ENCODE results near the gene ABI3BP. TPM values are rescaled to one million over a fixed set of nuclear protein-coding genes. Genes with fewer than 3 reads are reported as not detected.

The ABI3BP gene
- polyA plus RNA-seq, 3 donors: not detected

DNA sequence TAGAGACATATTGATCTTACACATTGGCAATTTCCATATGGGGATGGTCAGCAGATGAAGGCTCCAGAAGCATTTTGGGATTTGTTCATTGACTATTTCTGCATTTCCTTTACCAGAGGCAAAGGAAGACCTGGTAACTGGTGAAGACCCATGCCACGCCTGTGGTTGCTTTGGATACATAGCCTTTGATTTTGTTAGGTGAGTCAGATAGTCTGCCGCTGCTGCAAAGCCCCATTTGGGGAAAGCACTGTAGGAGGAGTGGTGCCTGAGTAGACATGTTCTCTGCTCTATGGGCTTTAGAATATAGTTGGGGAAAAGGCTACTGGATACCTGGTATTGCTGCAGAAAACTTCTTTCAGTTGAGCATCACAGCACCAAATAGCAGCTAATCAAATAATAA lies 227.2 kb downstream of the ABI3BP start:
- TF ChIP-seq, protein P1, sequence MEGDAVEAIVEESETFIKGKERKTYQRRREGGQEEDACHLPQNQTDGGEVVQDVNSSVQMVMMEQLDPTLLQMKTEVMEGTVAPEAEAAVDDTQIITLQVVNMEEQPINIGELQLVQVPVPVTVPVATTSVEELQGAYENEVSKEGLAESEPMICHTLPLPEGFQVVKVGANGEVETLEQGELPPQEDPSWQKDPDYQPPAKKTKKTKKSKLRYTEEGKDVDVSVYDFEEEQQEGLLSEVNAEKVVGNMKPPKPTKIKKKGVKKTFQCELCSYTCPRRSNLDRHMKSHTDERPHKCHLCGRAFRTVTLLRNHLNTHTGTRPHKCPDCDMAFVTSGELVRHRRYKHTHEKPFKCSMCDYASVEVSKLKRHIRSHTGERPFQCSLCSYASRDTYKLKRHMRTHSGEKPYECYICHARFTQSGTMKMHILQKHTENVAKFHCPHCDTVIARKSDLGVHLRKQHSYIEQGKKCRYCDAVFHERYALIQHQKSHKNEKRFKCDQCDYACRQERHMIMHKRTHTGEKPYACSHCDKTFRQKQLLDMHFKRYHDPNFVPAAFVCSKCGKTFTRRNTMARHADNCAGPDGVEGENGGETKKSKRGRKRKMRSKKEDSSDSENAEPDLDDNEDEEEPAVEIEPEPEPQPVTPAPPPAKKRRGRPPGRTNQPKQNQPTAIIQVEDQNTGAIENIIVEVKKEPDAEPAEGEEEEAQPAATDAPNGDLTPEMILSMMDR (IDR thresholded peaks at IDR 0.05): no peak
- no peaks in the 10 kb centered on the region for H3K4me1 Mint-ChIP-seq
- Histone ChIP-seq H3K79me2 (ENCODE audit: insufficient read depth, low read length) (no peaks in the 10 kb centered on the region), H3K4me1 (ENCODE audit: control insufficient read depth in 1 of 2, insufficient read depth in 2 of 2, low read length in 2 of 2) (no peaks in the 10 kb centered on the region), H3K36me3 (replicated peaks in 1 of 2; ENCODE audit: control insufficient read depth in 1 of 2, insufficient read depth in 2 of 2, low read length in 2 of 2) (no peaks in the 10 kb centered on the region), H3K27me3 (ENCODE audit: control insufficient read depth in 2 of 2, insufficient read depth in 2 of 2, low read length in 2 of 2) (no peaks in the 10 kb centered on the region), H2AFZ (ENCODE audit: insufficient read depth, low read depth, low read length, poor library complexity, severe bottlenecking) (no peak overlapping the region), H3K27ac (ENCODE audit: low read depth in 1 of 2, low read length in 2 of 2) (no peak overlapping the region), H3K4me3 (replicated peaks in 1 of 3; ENCODE audit: low read depth in 2 of 3, low read length in 3 of 3) (no peak overlapping the region), H3K9ac (ENCODE audit: insufficient read depth, low read length, poor library complexity, severe bottlenecking) (no peak overlapping the region), H3K9me3 (replicated peaks in 1 of 2; ENCODE audit: control insufficient read depth in 1 of 2, insufficient read depth in 1 of 2, low read length in 2 of 2) (peaks cover 0 to 3% of the 10 kb centered on the region in 2 donors), H3K4me2 (replicated peaks; ENCODE audit: extremely low read depth, low read length, poor library complexity, severe bottlenecking) (no peak overlapping the region), H4K20me1 (ENCODE audit: insufficient read depth, low read length) (no peaks in the 10 kb centered on the region)
- H3K9me3 Mint-ChIP-seq: no peaks in the 10 kb centered on the region
- WGBS (ENCODE audit: insufficient coverage): 100% methylated on average over 2 of the region's 2 CpGs
- H3K4me3 Mint-ChIP-seq: no peak overlapping the region
- no peak for DNase-seq
- no peaks in the 10 kb centered on the region for H3K36me3 Mint-ChIP-seq
- H3K27me3 Mint-ChIP-seq (ENCODE audit: low read depth in 3 of 3): peaks cover 0 to 3% (median 0%) of the 10 kb centered on the region in 3 donors
- H3K27ac Mint-ChIP-seq: no peak overlapping the region
- intact Hi-C loops (cut with micrococcal nuclease): no loop called here

DNA sequence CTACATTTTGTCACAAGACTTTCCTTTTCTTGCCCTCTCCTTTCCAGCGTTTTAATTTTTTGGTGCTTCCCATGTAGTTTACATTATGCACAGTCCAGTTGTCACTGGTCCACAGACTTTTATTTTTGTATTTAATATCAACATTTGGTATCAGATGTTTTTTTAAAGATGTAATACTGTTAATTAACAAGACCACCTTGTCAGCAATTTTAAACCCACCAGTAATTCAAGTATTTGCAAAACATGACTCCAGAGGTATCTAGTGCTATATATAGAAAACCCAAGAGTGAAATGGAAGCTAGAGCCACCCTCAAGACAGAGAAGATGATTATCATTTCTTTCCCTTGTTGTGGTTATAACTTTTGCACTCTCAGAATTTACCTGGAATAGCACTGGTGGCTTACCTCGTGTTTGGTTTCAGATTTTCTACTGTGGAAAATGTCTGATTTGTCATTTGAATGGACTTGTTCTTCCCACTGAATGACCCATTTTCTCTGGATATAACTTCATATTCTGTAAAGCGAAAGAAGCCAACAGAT lies 227.7 kb downstream of the ABI3BP start:
- Mint-ChIP-seq H3K4me3 (no peak overlapping the region), H3K27me3 (ENCODE audit: low read depth in 3 of 3) (peaks cover 0 to 3% (median 1%) of the 10 kb centered on the region in 3 donors), H3K4me1 (no peaks in the 10 kb centered on the region), H3K9me3 (no peaks in the 10 kb centered on the region), H3K27ac (no peak overlapping the region), H3K36me3 (no peaks in the 10 kb centered on the region)
- no peak overlapping the region for H2AFZ ChIP-seq (ENCODE audit: insufficient read depth, low read depth, low read length, poor library complexity, severe bottlenecking)
- no peak overlapping the region for H3K9ac ChIP-seq (ENCODE audit: insufficient read depth, low read length, poor library complexity, severe bottlenecking)
- H3K4me1 ChIP-seq (ENCODE audit: control insufficient read depth in 1 of 2, insufficient read depth in 2 of 2, low read length in 2 of 2): no peaks in the 10 kb centered on the region
- WGBS (ENCODE audit: insufficient coverage): no CpG with 5 or more reads among the region's 3 CpGs
- no peak overlapping the region for H3K4me3 ChIP-seq (replicated peaks in 1 of 3; ENCODE audit: low read depth in 2 of 3, low read length in 3 of 3)
- H3K9me3 ChIP-seq (replicated peaks in 1 of 2; ENCODE audit: control insufficient read depth in 1 of 2, insufficient read depth in 1 of 2, low read length in 2 of 2): peaks cover 0 to 3% of the 10 kb centered on the region in 2 donors
- intact Hi-C loops (cut with micrococcal nuclease): no loop called here
- H4K20me1 ChIP-seq (ENCODE audit: insufficient read depth, low read length): no peaks in the 10 kb centered on the region
- no peak overlapping the region for H3K27ac ChIP-seq (ENCODE audit: low read depth in 1 of 2, low read length in 2 of 2)
- H3K79me2 ChIP-seq (ENCODE audit: insufficient read depth, low read length): no peaks in the 10 kb centered on the region
- H3K4me2 ChIP-seq (replicated peaks; ENCODE audit: extremely low read depth, low read length, poor library complexity, severe bottlenecking): no peak overlapping the region
- no peak for DNase-seq
- H3K36me3 ChIP-seq (replicated peaks in 1 of 2; ENCODE audit: control insufficient read depth in 1 of 2, insufficient read depth in 2 of 2, low read length in 2 of 2): no peaks in the 10 kb centered on the region
- TF ChIP-seq, protein P1 (IDR thresholded peaks at IDR 0.05): no peak
- no peaks in the 10 kb centered on the region for H3K27me3 ChIP-seq (ENCODE audit: control insufficient read depth in 2 of 2, insufficient read depth in 2 of 2, low read length in 2 of 2)

Measured in CD14-positive monocyte (primary cell).